Occipital lobe (tissue), 2 donors: ENCODE results near the gene PGM5. TPM values are rescaled to one million over a fixed set of nuclear protein-coding genes. Genes with fewer than 3 reads are reported as not detected.
"Not testable (repeated sequence)": the region's sequence is repeated elsewhere in the genome, so short reads cannot be mapped to it uniquely, and the experiment has no call there.

ENCODE experiments used
- DNase-seq: peaks from one replicate; lab custom pipeline; 2025; lab: John Stamatoyannopoulos, UW
- total RNA-seq: library from RNA; depleted of rRNA; stranded (reverse); fragments of >200 nt; gene quantifications from one replicate; pipeline ENCODE4 v1.2.3, GENCODE V29; 2014

Gene PGM5
- total RNA-seq = 5.6 TPM

GRCh38 chr9:68356380-68357118, at the start of gene PGM5:
Gene PGM5, plus strand, starts transcription at chr9:68356611. Its CDS starts 517 bp downstream, at chr9:68357128.
- not testable (repeated sequence) for DNase-seq

DNA sequence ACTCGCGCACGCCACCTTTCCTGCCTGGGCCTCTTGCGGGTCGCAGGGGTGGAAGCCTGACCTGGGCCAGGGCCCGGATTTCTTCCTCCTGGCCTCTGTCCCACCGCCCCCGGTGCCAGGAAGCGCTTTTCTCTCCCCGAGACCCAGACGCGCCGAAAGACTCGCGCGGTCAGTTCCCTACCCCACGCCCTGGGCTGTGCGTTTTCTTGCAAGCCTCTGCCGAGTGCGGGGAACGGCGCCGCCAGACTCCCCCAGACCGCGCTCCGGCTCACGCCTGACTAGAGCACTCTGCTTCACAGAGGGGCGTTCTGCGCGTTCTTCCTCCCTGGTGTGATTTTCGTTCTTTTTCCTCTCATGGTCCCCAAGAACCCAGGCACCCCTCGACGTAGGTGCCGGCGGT, 49.3 kb upstream of the PGM5 start:
- not testable (repeated sequence) for DNase-seq

GRCh38 chr9:68307654-68308053, 48.8 kb upstream of the PGM5 start:
- not testable (repeated sequence) for DNase-seq

DNA sequence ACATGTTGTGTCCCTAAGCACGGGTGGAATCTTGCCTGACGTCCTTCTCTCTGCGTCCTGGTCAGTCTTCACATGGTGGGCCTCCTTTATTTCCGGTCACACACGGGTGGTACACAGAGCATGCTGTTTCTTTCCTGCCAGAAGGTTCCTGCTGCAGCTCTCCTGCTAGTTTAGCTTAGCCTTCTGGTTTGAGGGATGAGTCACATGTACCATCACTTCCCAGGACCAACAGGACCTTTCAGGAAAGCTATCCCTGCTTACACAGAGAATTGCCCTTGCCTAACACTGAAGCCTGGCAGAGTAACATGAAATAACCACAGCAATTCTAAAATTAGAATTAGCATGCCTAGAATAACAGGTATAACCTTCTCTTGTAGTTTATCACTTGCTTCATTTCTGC, 45.2 kb upstream of the PGM5 start:
- not testable (repeated sequence) for DNase-seq

GRCh38 chr9:68318209-68318608, 38.2 kb upstream of the PGM5 start:
- DNase-seq = not testable (repeated sequence)

DNA sequence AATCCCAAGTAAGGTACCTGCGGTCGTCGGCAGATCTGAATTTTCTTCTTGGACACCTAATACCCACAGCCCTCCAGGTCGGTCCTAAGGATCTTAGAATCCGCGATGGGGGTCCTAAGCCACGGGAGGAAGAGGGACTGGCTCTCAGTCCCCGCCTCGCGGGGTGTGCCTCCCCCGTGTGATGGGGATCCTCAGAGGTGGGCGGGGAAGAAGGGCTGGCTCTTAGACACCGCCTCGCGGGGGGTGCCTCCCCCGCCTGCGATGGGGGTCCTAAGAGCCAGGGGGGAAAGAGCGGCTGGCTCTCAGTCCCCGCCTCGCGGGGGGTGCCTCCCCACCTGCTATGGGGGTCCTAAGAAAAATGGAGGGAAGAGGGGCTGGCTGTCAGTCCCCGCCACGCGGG, 32.7 kb upstream of the PGM5 start:
- DNase-seq = not testable (repeated sequence)

DNA sequence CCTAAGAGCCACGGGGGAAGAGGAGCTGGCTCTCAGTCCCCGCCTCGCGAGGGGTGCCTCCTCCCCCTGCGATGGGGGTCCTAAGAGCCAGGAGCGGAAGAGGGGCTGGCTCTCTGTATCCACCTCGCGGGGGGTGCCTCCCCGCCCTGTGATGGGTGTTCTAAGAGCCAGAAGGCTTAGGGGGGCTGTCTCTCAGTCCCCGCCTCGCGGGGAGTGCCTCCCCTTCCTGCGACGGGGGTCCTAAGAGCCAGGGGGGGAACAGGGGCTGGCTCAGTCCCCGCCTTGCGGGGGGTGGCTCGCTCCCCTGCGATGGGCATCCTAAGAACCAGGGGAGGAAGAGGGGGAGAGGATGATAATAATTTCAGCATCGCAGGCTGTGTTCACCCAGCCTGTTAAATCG, 31.9 kb upstream of the PGM5 start:
- DNase-seq = not testable (repeated sequence)

DNA sequence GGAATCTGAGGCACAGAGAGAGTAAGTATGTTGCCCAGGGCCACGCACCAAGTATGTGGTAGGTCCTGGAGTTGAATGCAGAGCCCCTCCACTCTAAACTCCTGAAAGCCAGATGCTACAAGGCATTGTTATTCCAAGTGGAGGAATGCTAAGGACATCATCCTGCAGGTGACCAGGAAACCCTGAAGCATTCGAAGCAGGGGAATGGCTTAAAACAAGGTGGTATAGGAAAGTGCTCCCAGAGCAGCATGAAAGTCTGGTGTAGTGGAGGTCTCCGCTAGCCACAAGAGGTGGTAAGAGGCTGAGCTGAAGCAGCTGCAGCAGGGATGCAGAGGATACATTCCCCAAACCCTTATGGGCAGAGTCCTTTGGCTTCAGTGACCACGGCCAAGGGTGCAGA, 27.3 kb upstream of the PGM5 start:
- DNase-seq = not testable (repeated sequence)

GRCh38 chr9:68330531-68331173, 25.8 kb upstream of the PGM5 start:
- not testable (repeated sequence) for DNase-seq

- DNase-seq = not testable (repeated sequence)
Measured at GRCh38 chr9:68332122-68332521, 24.3 kb upstream of the PGM5 start.

DNA sequence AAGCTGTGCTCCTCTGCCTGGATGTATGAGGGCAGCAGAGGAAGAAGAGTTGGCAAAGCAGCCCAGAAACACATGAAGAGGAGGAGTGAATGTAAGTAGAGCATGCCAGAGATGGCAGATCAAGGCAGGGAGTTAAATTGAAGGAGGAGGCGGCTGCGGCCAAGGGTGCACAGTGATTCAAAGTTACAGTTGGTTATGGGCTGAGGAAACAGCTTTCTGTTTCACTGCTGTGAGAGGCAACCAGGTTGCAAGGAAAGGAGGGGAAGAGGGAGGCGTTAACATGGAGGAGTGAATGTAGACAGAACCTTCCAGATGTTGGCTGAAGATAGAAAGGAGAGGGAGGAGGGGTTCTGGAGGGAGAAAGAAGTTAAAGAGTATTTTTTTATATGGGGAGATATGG, 20.5 kb upstream of the PGM5 start:
- not testable (repeated sequence) for DNase-seq

GRCh38 chr9:68336639-68337339, 19.6 kb upstream of the PGM5 start:
- DNase-seq = not testable (repeated sequence)

- not testable (repeated sequence) for DNase-seq
Measured at GRCh38 chr9:68338000-68338399, 18.4 kb upstream of the PGM5 start.

DNA sequence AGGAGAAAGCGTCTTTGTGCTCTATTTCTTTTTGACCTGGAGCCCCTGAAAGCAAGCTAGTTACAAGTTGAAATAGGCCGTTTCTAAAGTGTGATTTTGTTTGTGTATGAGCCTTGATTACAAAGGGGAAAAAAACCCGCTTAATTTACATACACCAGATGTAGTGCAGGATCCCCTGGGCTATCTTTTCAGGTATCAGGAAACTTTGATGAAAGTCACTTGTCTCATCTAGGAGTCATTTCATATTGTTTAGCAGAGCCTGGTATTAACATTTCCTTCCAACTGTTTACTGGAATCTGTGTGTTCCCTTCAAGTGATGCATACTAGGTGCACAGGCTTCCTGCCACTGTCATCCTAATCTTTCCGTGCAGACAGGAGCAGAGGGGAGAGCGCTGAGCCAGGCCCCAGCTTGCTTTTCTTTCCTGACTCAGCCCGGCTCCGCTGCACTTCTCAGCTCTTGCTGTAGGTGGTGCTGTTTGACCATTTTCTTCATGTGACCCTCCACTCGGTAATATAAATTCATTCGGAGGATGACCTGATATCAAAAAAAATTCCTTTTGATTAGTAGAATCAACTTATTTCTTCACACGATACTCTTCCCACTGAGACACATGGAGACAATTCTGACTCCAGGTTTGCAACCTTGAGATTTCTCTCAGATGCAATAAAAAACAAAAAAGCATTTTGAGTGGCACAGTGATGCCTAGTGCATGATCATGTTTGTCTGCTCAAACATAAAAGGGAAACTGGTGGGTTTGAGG, 14.0 kb upstream of the PGM5 start:
- DNase-seq = not testable (repeated sequence)

GRCh38 chr9:68343242-68343641, 13.2 kb upstream of the PGM5 start:
- not testable (repeated sequence) for DNase-seq

DNA sequence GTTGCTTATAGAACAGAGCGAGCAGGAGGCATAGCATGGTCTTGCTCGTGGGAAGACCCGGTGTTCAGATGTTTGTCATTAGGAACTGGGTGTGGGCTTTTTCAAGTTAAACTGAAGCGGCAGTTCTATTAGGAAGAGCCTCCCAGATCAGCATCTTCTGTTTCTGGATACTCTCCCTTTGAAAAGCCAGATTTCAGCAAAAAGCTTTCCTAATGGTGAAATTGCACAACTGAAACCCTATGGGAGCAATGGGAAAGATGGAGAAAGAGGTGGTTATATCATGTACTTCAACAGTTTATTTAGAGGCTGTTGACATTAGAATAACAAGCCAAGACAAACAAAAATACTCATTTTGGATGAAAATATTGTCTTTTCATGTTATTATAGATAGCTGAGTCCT, 12.4 kb upstream of the PGM5 start:
- not testable (repeated sequence) for DNase-seq

DNA sequence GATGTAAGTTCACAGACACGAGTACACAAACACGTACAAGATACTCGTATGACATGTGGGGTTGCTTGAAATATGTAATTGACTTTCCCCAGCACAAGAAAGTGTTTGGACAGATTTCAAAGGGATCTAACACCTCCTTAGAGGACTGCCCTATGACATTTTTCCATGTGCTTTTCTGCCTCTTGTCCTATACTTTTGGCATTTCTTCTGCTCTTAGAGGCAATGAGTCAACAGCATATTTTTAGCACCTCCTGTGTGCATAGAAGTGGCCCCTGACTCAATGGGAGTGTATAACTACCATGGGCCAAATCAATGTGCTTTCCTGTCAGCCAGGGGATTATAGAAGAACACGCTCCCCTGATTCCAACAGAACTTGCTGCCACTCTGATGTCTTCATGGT, 4.7 kb upstream of the PGM5 start:
- not testable (repeated sequence) for DNase-seq

GRCh38 chr9:68355993-68356379, 425 bp upstream of the PGM5 start:
- not testable (repeated sequence) for DNase-seq

DNA sequence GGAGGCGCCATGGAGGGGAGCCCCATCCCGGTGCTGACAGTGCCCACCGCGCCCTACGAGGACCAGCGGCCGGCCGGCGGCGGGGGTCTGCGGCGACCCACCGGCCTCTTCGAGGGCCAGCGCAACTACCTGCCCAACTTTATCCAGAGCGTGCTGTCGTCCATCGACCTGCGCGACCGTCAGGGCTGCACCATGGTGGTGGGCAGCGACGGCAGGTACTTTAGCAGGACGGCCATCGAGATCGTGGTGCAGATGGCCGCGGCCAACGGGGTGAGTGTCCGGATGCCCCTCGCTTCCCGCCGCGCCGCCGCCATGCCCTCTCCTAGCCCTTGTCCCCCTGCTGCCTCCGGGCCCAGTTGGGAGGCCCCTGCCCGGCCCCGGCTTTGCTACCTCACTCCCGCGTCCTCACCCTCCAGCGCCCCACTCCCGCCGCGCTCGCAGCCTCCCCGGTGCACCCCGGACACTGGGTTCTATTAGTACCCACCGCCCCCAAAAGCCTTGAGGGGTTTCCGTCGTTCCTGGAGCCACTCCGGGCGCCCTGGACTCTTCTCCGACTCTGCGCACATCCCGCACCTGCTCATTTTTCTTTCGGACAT, 806 bp downstream of the PGM5 start:
- not testable (repeated sequence) for DNase-seq

DNA sequence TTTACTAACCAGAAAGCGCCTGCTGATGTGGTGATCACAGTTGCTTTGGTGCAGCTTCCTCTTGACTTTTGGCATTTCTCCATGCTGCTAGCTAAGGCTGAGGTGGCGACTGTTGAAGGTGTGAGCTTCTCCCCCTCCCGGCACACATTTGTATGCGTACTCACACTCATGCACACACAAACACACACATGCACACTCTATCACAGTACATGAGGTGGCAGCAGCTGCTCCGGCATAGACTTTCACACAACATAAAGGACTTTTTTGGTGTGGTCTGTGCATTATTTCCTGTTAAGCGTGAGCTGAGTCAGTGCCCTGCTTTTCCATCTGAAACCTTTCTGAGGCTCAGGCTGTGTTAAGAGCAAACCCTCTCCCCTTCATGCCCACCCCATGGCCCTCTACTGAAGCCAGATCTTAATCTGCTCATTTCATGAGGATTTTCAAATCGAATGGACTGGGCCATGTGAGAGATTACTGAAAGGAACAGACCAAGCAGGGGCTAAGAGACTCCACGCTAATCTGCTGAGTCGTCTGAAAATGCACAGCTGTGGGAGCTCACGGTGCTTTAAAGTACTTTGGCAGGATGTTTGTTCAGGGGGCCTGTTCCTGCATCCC, 10.6 kb downstream of the PGM5 start:
- not testable (repeated sequence) for DNase-seq

DNA sequence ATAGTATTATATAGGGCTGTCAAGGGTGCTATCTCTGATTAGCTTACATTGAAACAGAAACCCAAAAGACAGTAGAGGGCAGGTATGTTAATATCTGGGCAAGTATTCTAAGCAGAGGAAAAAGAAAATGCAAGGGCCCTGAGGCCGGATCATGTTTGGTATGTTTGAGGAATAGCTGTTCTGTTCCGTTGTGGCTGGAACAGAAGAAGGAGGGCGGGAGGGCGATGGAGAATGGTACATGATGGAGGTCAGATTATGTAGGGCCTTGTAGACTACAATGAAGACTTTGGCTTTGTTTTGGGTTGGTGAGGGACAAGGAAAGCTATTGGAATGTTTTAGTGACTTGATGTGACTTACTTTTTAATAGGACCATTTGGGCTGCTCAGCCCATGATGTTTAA, 19.4 kb downstream of the PGM5 start:
- not testable (repeated sequence) for DNase-seq
